Endothelial cell of umbilical vein (primary cell): ENCODE measurements around the gene PRKAR1B. TPM values are rescaled to one million over a fixed set of nuclear protein-coding genes. Genes with fewer than 3 reads are reported as not detected.

ENCODE experiments used
- BruUV-seq: library from RNA; stranded (reverse); fragments of 400-500 nt; replicated peaks from 2 replicates; lab custom pipeline; 2021; lab: Mats Ljungman, UMichigan
- CTCF ChIA-PET: fragments of 300-600, 350-600 bp; sonication (Branson Sonifier 250); formaldehyde crosslinking; loops from one replicate; lab custom pipeline; 2021; ENCODE audit warnings: antibody characterized with exemption, inconsistent platforms; lab: Charles Lee
- POLR2A ChIA-PET: fragments of 300-600, 350-600 bp; sonication (Branson Sonifier 250); formaldehyde crosslinking; loops from one replicate; lab custom pipeline; 2021; ENCODE audit warnings: antibody characterized with exemption, inconsistent platforms; lab: Charles Lee
- DNase-seq: peaks from one replicate; pipeline ENCODE4 v3.0.0-alpha.2; 2011; ENCODE audit warnings: low read depth, low spot score
- FAIRE-seq: peaks from 2 replicates; lab custom pipeline; 2011; peaks lifted over from hg19 to GRCh38; lab: Jason Lieb, UNC
- H2AFZ ChIP-seq: 2 replicates; pipeline ENCODE4 v1.6.0; 2012; ENCODE audit warnings: low read depth, low read length, control low read depth, inconsistent platforms
- H3K27ac ChIP-seq: 2 replicates; pipeline ENCODE4 v1.5.1; 2011; ENCODE audit warnings: low read depth, mild to moderate bottlenecking, control low read depth, low read length, moderate library complexity; ENCODE audit not compliant: insufficient read depth
- H3K27me3 ChIP-seq, 2 experiments: 2 replicates each; pipeline versions ENCODE4 v1.6.0 to v1.6.1; 2011; ENCODE audit warnings: low read length in 2 of 2, mixed read lengths in 1 of 2; ENCODE audit not compliant: control insufficient read depth in 2 of 2, insufficient read depth in 2 of 2
- H3K36me3 ChIP-seq, 2 experiments: 2 replicates in 1 of 2; 3 replicates in 1 of 2; pipeline ENCODE4 v1.5.1; 2011; ENCODE audit warnings: low read length in 2 of 2, mild to moderate bottlenecking in 1 of 2, moderate library complexity in 1 of 2; ENCODE audit not compliant: control insufficient read depth in 2 of 2, insufficient read depth in 2 of 2; ENCODE audit errors: extremely low read depth in 1 of 2
- H3K4me1 ChIP-seq: 3 replicates; pipeline ENCODE4 v1.5.1; 2011; ENCODE audit warnings: mild to moderate bottlenecking, low read length; ENCODE audit not compliant: control insufficient read depth, insufficient read depth; ENCODE audit errors: extremely low read depth
- H3K4me2 ChIP-seq: 2 replicates; pipeline ENCODE4 v1.6.1; 2011; ENCODE audit warnings: low read length, control low read depth, mixed read lengths; ENCODE audit not compliant: insufficient read depth
- H3K4me3 ChIP-seq, 3 experiments: fragments of 200-600 bp in 1 of 3; sonication (generic), shearing (Covaris generic) in 1 of 3; replicated peaks in 1 of 3; 2 replicates each; pipeline ENCODE4 v1.5.1; 2011 to 2016; ENCODE audit warnings: control low read depth in 3 of 3, low read length in 3 of 3, mild to moderate bottlenecking in 2 of 3, inconsistent platforms in 1 of 3, low read depth in 1 of 3, moderate library complexity in 1 of 3; ENCODE audit not compliant: insufficient read depth in 1 of 3
- H3K79me2 ChIP-seq: 2 replicates; pipeline ENCODE4 v1.6.0; 2012; ENCODE audit warnings: low read length, inconsistent platforms; ENCODE audit not compliant: control insufficient read depth, insufficient read depth
- H3K9ac ChIP-seq: replicated peaks from 2 replicates; pipeline ENCODE3; 2011; ENCODE audit warnings: low read length, control low read depth; ENCODE audit not compliant: insufficient read depth; ENCODE audit errors: extremely low read depth
- H3K9me1 ChIP-seq: replicated peaks from 3 replicates; pipeline ENCODE4 v1.6.0; 2011; ENCODE audit warnings: mild to moderate bottlenecking, low read length; ENCODE audit not compliant: control insufficient read depth, insufficient read depth; ENCODE audit errors: extremely low read depth
- H3K9me3 ChIP-seq: replicated peaks from 2 replicates; pipeline ENCODE4 v1.5.1; 2012; ENCODE audit warnings: low read length, inconsistent platforms; ENCODE audit not compliant: control insufficient read depth, insufficient read depth
- H4K20me1 ChIP-seq: replicated peaks from 2 replicates; pipeline ENCODE3; 2011; ENCODE audit warnings: mild to moderate bottlenecking, low read length; ENCODE audit not compliant: control insufficient read depth, insufficient read depth; ENCODE audit errors: extremely low read depth
- CTCF ChIP-seq, 2 donors: IDR thresholded peaks; 1 replicate in 1 of 2; 2 replicates in 1 of 2; pipeline ENCODE4 v1.5.1; 2011; ENCODE audit warnings: low read length in 2 of 2, mild to moderate bottlenecking in 2 of 2, moderate library complexity in 2 of 2, control low read depth in 1 of 2, inconsistent platforms in 1 of 2, low read depth in 1 of 2; ENCODE audit not compliant: insufficient read depth in 1 of 2; ENCODE audit errors: extremely low read depth in 1 of 2
- EZH2 ChIP-seq: IDR thresholded peaks from 2 replicates; pipeline ENCODE4 v1.6.1; 2012; ENCODE audit warnings: borderline replicate concordance, low read depth, mild to moderate bottlenecking, moderate library complexity, low read length, inconsistent platforms; ENCODE audit not compliant: severe bottlenecking
- FOS ChIP-seq: IDR thresholded peaks from 2 replicates; pipeline ENCODE4 v1.6.1; 2011; ENCODE audit warnings: mild to moderate bottlenecking, low read length, moderate library complexity, borderline replicate concordance; ENCODE audit not compliant: insufficient read depth
- GATA2 ChIP-seq: IDR thresholded peaks from 2 replicates; pipeline ENCODE4 v1.7.0; 2011; ENCODE audit warnings: low read depth, mild to moderate bottlenecking, moderate library complexity, mixed read lengths, low read length; ENCODE audit not compliant: insufficient read length, insufficient read depth
- JUN ChIP-seq: IDR thresholded peaks from 2 replicates; pipeline ENCODE4 v1.6.1; 2011; ENCODE audit warnings: borderline replicate concordance, low read depth; ENCODE audit not compliant: insufficient read length, insufficient read depth
- MAX ChIP-seq: IDR thresholded peaks from 2 replicates; pipeline ENCODE4 v1.6.1; 2011; ENCODE audit not compliant: insufficient read depth, insufficient read length
- MYC ChIP-seq: IDR thresholded peaks from one replicate; pipeline ENCODE4 v1.6.1; 2011; ENCODE audit warnings: mild to moderate bottlenecking, low read depth, low read length
- POLR2A ChIP-seq: IDR thresholded peaks from 2 replicates; pipeline ENCODE4 v1.6.1; 2012; ENCODE audit warnings: low read depth, mild to moderate bottlenecking, control low read depth, low read length
- POLR2AphosphoS5 ChIP-seq: IDR thresholded peaks from 2 replicates; pipeline ENCODE4 v1.6.1; 2012; ENCODE audit warnings: low read depth, mild to moderate bottlenecking, control low read depth, low read length, moderate library complexity; ENCODE audit not compliant: insufficient read depth
- dilution Hi-C: fragments of 300-500 bp; cut with MboI; formaldehyde crosslinking; loops from one replicate; pipeline ENCODE4 v1.15.0; 2019; ENCODE audit warnings: low sequenced_read_pairs; ENCODE audit not compliant: extremely low pct_ligation_motif_present
- intact Hi-C: fragments of 100-400 bp; cut with micrococcal nuclease; formaldehyde crosslinking; loops from one replicate; pipeline ENCODE4 v1.10.0; 2022
- polyA plus RNA-seq, 4 experiments: library from polyadenylated mRNA; depleted of rRNA in 3 of 4; stranded (reverse) in 3 of 4; unstranded in 1 of 4; fragments of >200 nt; gene quantifications; 2 replicates each; pipeline versions ENCODE4 v1.2.1 to v1.2.3, GENCODE V29; 2011 to 2012; ENCODE audit warnings: missing spikeins in 1 of 4
- total RNA-seq: library from RNA; stranded (reverse); gene quantifications from 2 replicates; pipeline ENCODE4 v1.2.3, GENCODE V29; 2021

Gene PRKAR1B
- total and polyA plus RNA-seq, 2 donors (not counting 3 experiments of a cell fraction or from before 2014, with no cell fraction given) = 15.4 to 29.2 TPM

- Histone ChIP-seq H3K27me3 (no peaks in the 10 kb centered on the region), H4K20me1 (no peaks in the 10 kb centered on the region), H3K9ac (no peak overlapping the region), H3K9me1 (no peaks in the 10 kb centered on the region), H3K9me3 (peaks cover 4% of the 10 kb centered on the region), H3K4me1 (peaks cover 8% of the 10 kb centered on the region), H3K4me3 (no peak overlapping the region), H3K27ac (no peak overlapping the region), H3K36me3 (peaks cover 0 to 21% of the 10 kb centered on the region in 2 experiments), H3K79me2 (peaks cover 77% of the 10 kb centered on the region), H2AFZ (no peak overlapping the region), H3K4me2 (no peak overlapping the region)
- no peak for FAIRE-seq
- POLR2A ChIA-PET = interaction anchor here (0.5 to 0.7 kb wide), 2 partner anchors 97 to 1501 kb away, joined by 3 read pairs; partner anchors contain the start of gene MAD1L1
- TF ChIP-seq EZH2 = no peak
- no peak for TF ChIP-seq POLR2A
- no peak for TF ChIP-seq MAX
- TF ChIP-seq JUN = no peak
- no peak for TF ChIP-seq FOS
- TF ChIP-seq POLR2AphosphoS5 = no peak
- no peak for TF ChIP-seq GATA2
- TF ChIP-seq CTCF (IDR thresholded peaks at IDR 0.05; ENCODE audit: extremely low read depth in 1 of 2, insufficient read depth in 1 of 2, low read depth in 1 of 2, low read length in 2 of 2) = no peak
- TF ChIP-seq MYC = no peak
- DNase-seq = no peak
- intact Hi-C loops = loop anchor here (5.0 kb wide), 1 partner anchor 399 kb away; no protein-coding TSS in a partner anchor
- dilution Hi-C loops = no loop called here
- CTCF ChIA-PET = interaction anchor here (1.1 to 1.2 kb wide), 2 partner anchors 211 to 216 kb away, joined by 3 read pairs; no protein-coding TSS in a partner anchor
- BruUV-seq = no TSS peak
These were observed 4.5 kb upstream of the PRKAR1B start for GRCh38 chr7:731440-732085.
